Measurements from ENCODE around the gene TCEA3.

GRCh38 chr1:23446661-23447310, 22.2 kb upstream of the TCEA3 start:
- no peak for TF ChIP-seq EZH2 (IDR thresholded peaks at IDR 0.05; ENCODE audit: insufficient read depth, poor library complexity, severe bottlenecking)
- no peak for TF ChIP-seq EZH2phosphoT487 (IDR thresholded peaks at IDR 0.05; ENCODE audit: insufficient read depth, low read depth)

Data from GM23248 (cell line).